ENCODE measurements around the gene MS4A6A. TPM values are rescaled to one million over a fixed set of nuclear protein-coding genes. Genes with fewer than 3 reads are reported as not detected.
"Not testable (repeated sequence)": the region's sequence is repeated elsewhere in the genome, so short reads cannot be mapped to it uniquely, and the experiment has no call there.

Gene MS4A6A
- total RNA-seq, 2 experiments from 2014 or later = not detected

DNA sequence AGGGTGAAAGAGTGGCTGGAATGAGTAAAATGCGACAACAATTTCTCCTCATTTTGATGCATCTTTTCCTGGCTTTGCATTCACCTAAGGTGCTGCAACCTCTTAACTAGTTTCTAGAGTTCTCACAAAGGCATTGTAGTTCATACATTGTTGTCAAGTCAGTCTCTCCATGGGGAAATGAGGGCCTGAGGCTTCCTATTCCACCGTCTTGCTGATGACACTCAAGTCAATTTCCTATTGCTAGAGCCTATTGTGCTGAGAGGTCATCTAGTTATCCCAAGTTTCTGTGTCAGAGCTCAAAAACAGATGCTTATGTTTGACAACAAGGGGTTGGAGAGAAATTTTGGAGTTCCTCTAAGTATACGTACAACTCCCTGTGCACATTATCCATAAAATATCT is 11.6 kb upstream of the MS4A6A start:
- DNase-seq = no peak
- Mint-ChIP-seq H3K4me3 (no peak overlapping the region), H3K27ac (no peak overlapping the region), H3K4me1 (peaks cover 16% of the 10 kb centered on the region), H3K27me3 (peaks cover 25% of the 10 kb centered on the region), H3K36me3 (no peaks in the 10 kb centered on the region), H3K9me3 (peaks cover 2% of the 10 kb centered on the region)

DNA sequence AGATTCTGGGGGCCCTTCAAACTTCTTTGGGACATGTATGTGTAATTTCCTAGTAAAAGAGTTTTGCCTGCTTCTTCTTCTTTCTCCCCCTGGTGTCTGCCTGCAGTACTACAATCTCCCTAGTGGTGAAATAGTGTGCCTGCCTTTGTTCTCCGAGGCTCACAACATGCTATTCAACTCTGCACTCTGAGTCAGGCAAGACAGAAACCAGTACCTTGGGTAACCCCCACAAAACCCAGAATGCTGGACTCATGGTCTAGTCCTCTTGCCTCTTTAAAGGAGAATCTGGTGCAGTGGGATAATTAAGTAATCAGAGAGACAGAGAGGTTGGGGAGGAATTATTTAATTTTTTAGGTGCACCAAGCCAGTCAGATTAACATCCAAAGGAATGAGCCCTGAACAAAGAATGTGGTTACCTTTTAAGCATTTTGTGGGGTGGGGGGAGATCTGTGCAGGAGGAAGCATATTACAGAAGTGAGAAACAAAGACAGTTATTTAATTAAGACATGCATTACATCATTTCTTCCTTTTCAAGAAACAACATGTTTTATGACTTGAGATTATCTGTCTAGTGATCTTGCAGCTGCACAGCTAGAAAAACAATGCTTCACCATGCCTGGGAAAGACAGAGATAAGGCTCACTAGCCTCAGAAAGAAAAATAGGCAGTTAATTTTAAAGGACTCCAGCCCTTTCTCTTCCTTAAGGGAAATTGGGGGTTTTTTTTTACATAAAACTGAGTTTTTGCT is 11.0 kb upstream of the MS4A6A start:
- Mint-ChIP-seq H3K36me3 (no peaks in the 10 kb centered on the region), H3K27me3 (peaks cover 25% of the 10 kb centered on the region)
- peak; percentile 66 for DNase-seq

DNA sequence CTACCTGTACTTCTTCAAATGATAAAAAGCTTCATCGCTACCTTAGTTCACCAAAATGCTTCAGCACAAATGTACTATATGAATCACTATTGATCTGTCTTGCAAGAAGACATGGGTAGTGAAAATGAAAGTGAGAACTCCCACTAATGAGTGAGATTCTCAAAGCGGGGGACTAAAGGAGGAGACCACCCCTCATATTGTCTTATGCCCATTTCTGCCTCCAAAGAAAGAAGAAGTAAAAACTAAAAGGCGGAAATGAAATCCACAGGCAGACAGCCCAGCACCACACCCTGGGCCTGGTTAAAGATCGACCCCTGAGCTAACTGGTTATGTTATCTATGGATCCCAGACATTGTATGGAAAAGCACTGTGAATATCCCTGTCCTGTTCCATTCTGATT is 9.7 kb upstream of the MS4A6A start:
- Mint-ChIP-seq H3K4me1 (peaks cover 18% of the 10 kb centered on the region), H3K27me3 (peaks cover 15% of the 10 kb centered on the region)
- not testable (repeated sequence) for H3K4me3 Mint-ChIP-seq, DNase-seq, H3K9me3 Mint-ChIP-seq, H3K36me3 Mint-ChIP-seq, H3K27ac Mint-ChIP-seq

More for the DNA sequence above, 11.0 kb upstream of the MS4A6A start:
- H3K4me3 Mint-ChIP-seq = no peak overlapping the region
- peaks cover 16% of the 10 kb centered on the region for H3K4me1 Mint-ChIP-seq
- peaks cover 2% of the 10 kb centered on the region for H3K9me3 Mint-ChIP-seq
- H3K27ac Mint-ChIP-seq = peak overlapping the region; percentile 18

DNA sequence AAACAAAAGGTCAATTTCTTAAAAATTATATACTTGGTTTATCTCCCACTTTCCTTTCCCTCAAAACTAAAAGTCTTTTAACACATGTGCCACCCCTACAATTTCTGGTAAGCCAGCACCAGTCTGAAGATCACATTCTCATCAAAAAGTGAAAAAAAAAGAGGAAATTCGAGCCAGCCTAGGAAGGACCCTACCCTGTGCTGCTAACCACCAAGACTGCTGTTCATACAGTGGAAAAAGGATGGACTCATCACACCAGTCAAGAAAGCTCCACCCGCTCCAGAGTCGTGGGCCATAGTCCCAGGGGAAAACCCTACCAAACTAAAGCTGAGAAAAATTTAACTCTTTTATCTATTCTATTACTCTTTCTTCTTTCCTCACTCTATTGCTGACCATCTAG is 5.6 kb upstream of the MS4A6A start:
- DNase-seq, H3K27ac Mint-ChIP-seq, H3K9me3 Mint-ChIP-seq, H3K36me3 Mint-ChIP-seq, H3K4me3 Mint-ChIP-seq, H3K4me1 Mint-ChIP-seq: not testable (repeated sequence)
- H3K27me3 Mint-ChIP-seq = peaks cover 21% of the 10 kb centered on the region

DNA sequence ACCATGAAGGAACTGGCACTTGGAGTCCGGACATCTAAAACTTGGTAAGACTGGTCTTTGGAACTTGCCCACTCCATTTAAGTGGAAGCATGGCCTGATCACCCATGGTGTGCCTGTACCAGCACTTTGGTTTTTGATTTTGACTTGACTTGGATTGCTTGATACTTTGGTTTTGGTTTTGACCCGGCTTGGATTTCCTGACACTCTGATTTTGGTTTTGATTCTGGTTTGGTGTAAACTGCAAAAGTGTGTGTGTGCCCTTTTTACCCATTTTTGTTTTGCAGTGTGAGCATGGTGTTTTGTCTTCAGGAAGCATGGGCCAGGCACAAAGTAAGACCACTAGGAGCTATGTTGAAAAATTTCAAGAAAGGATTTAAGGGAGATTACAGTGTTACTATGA is 3.2 kb upstream of the MS4A6A start:
- not testable (repeated sequence) for H3K27ac Mint-ChIP-seq, DNase-seq, H3K36me3 Mint-ChIP-seq, H3K9me3 Mint-ChIP-seq, H3K4me3 Mint-ChIP-seq
- H3K27me3 Mint-ChIP-seq = peaks cover 31% of the 10 kb centered on the region
- H3K4me1 Mint-ChIP-seq = peaks cover 14% of the 10 kb centered on the region

DNA sequence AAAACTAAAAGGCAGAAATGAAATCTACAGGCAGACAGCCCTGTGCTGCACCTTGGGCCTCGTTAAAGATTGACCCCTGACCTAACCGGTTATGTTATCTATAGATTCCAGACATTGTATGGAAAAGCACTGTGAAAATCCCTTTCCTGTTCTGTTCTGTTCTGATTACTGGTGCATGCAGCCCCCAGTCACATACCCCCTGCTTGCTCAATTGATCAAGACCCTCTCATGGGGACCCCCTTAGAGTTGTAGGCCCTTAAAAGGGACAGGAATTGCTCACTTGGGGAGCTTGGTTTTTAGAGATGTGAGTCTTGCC is 2.6 kb upstream of the MS4A6A start:
- DNase-seq, H3K27ac Mint-ChIP-seq, H3K4me3 Mint-ChIP-seq, H3K9me3 Mint-ChIP-seq, H3K36me3 Mint-ChIP-seq: not testable (repeated sequence)
- Mint-ChIP-seq H3K4me1 (peaks cover 14% of the 10 kb centered on the region), H3K27me3 (peaks cover 37% of the 10 kb centered on the region)

DNA sequence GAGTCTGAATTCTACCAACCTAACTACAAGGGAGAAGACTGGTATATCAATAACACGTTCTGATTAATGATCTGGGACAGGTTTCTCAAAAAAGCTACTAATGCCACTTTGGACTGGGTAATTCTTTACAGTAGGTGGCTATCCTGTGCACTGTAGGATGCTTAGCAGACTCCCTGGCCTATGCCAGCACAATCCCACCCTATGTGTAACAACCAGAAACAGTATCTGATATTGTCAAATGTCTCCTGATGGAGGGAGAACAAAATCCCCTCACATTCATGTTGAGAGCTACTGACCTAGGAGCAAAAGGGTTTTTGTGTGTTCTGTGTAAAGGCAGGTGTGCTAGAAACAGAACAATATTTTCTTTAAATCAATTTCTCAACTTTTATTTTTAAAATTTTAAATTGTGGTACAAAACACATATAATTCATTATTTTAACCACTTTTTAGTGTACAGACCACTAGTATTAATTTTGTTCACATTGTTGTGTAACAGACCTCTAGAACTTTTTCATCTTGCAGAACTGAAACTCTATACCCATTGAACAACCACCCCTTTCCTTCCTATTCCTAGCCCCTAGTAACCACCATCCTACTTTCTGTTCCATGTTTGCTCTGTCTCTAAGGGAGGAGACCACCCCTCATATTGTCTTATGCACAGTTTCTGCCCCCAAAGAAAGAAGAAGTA is 2.1 kb upstream of the MS4A6A start:
- H3K27ac Mint-ChIP-seq = no peak overlapping the region
- H3K36me3 Mint-ChIP-seq = peaks cover 2% of the 10 kb centered on the region
- H3K4me1 Mint-ChIP-seq = peaks cover 14% of the 10 kb centered on the region
- peaks cover 42% of the 10 kb centered on the region for H3K27me3 Mint-ChIP-seq
- H3K9me3 Mint-ChIP-seq = peaks cover 5% of the 10 kb centered on the region
- no peak for DNase-seq
- no peak overlapping the region for H3K4me3 Mint-ChIP-seq

DNA sequence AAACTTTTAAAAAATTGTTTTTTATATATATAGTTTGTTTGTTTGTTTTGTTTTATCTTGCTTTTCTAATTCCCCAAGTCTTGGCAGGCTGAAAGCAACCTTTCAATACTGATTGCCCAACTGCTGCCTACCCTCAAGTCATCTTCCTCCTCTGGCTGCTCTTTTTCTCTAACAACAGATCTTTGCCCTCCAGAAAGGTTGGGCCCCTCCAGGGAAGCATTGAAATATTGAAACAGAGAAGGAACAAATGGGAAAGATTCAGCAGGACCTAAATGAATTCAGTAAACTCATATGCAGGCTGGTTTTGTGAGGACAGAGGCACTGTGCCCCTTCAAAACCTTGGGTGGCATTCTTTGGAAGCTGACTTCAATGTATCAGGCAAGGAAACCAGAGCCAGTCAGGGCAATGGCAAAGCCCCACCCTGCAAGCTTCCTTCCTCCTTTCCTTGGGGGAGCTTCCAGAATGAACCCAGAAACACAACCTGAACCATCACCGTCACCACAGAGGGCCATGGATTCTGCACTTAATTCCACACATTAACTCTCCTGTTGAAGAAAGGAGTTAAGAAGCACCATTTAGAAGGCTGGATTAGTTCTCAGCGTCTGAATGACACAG is 815 bp upstream of the MS4A6A start:
- peaks cover 2% of the 10 kb centered on the region for H3K36me3 Mint-ChIP-seq
- no peak overlapping the region for H3K27ac Mint-ChIP-seq
- peaks cover 14% of the 10 kb centered on the region for H3K4me1 Mint-ChIP-seq
- H3K4me3 Mint-ChIP-seq = no peak overlapping the region
- H3K9me3 Mint-ChIP-seq = peaks cover 5% of the 10 kb centered on the region
- DNase-seq = no peak
- peaks cover 51% of the 10 kb centered on the region for H3K27me3 Mint-ChIP-seq

DNA sequence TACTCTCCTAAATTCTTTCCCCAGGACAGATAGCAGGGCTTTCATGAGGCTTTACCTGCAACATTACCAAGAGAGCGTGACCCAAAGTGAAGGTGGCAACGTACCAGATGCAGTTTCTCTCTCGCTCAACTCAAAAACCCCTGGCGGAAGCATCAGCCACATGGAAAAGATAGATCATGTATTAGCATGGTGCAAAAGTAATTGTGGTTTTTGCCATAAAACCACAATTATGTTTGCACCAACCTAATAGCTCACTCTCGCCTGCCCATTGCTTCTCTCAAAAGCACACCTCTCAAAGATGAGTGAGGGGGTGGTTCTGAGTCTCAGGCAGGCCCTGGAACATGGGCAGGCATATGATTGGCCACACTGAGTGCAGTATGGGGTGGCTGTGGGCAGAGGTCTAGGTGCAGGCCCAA is 7.0 kb downstream of the MS4A6A start:
- peak; percentile 52 for DNase-seq
- no peak overlapping the region for H3K4me3 Mint-ChIP-seq
- peaks cover 22% of the 10 kb centered on the region for H3K4me1 Mint-ChIP-seq

DNA sequence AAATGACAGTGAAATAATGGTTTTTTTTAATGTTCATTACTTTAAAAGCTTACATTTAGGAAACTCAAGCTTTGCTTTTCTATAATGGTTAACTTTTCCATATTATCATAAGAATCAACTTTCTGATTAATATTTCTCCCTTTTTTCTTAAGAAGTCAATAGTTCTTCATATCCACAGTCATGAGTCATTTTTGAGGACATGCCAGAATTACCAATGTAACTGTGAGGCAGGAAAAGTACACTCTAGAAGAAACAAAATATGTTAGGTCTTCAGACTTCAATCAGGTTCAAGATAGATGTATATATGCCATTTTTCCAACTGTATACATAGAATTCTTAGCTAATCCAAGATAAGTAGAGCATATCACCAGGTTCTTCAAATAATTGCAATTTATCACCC is 10.9 kb downstream of the MS4A6A start:
- H3K27me3 Mint-ChIP-seq = peaks cover 53% of the 10 kb centered on the region
- H3K36me3 Mint-ChIP-seq = peaks cover 2% of the 10 kb centered on the region
- DNase-seq = no peak
- H3K4me3 Mint-ChIP-seq = no peak overlapping the region
- peaks cover 22% of the 10 kb centered on the region for H3K4me1 Mint-ChIP-seq
- H3K27ac Mint-ChIP-seq = no peak overlapping the region
- peaks cover 15% of the 10 kb centered on the region for H3K9me3 Mint-ChIP-seq

More for the DNA sequence above, 7.0 kb downstream of the MS4A6A start:
- Mint-ChIP-seq H3K27me3 (peaks cover 69% of the 10 kb centered on the region), H3K36me3 (peaks cover 2% of the 10 kb centered on the region), H3K9me3 (peaks cover 3% of the 10 kb centered on the region), H3K27ac (peak overlapping the region; percentile 62)

DNA sequence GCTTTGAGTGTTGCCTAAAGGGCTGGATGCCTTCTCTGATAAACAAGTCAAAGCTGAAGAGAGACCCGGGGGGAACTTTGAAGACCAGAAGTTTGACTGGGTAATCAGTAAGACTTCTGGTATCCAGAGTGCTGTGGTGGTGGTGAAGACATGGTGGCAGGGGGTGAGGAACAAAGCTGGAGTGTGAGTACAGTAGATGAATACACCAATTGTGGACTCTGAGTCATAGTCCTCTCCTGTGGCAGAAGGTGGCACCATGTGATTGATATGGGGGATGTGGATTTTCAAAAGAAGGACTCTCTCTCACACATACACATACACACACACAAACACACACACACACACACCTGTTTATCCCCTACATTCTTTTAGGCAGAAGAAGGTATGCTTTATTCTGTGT is 12.3 kb downstream of the MS4A6A start:
- H3K4me1 Mint-ChIP-seq = peaks cover 15% of the 10 kb centered on the region
- peaks cover 66% of the 10 kb centered on the region for H3K27me3 Mint-ChIP-seq
- H3K36me3 Mint-ChIP-seq = peaks cover 2% of the 10 kb centered on the region
- no peak overlapping the region for H3K27ac Mint-ChIP-seq
- no peak overlapping the region for H3K4me3 Mint-ChIP-seq
- H3K9me3 Mint-ChIP-seq = peaks cover 19% of the 10 kb centered on the region
- DNase-seq = no peak

DNA sequence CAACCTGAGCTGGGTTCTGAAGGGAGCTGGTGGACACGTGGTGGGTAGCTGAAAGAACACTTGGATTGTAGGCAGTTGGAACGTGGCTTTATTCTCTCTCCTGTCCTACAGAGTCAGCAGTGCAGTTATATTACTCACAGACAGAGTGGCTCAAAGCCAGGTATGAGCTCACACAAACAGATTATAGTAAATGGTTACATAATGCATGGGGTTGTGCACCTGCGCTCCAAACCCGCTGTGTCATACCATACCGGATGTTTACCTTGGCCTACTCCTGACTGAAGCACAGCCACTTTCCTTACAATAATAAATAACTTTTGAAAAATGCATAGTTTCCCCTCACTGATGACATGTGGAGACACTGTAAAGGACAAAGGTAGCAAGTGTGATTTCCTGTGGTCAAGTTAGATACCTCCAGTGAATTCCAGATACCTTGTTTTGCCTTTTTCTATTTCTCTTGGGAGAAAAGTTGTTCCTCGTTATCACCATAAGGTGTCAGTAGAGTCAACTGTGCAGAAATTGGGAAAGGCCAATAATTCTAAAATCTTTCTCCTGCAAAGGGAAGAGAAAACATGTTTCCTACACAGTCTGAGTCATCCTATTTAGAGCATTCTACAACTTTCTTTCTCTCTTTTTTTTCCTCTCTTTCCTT is 13.5 kb downstream of the MS4A6A start:
- Mint-ChIP-seq H3K36me3 (no peaks in the 10 kb centered on the region), H3K27ac (no peak overlapping the region), H3K4me1 (peaks cover 15% of the 10 kb centered on the region), H3K9me3 (peaks cover 19% of the 10 kb centered on the region), H3K4me3 (no peak overlapping the region), H3K27me3 (peaks cover 62% of the 10 kb centered on the region)
- DNase-seq = peak; percentile 18

DNA sequence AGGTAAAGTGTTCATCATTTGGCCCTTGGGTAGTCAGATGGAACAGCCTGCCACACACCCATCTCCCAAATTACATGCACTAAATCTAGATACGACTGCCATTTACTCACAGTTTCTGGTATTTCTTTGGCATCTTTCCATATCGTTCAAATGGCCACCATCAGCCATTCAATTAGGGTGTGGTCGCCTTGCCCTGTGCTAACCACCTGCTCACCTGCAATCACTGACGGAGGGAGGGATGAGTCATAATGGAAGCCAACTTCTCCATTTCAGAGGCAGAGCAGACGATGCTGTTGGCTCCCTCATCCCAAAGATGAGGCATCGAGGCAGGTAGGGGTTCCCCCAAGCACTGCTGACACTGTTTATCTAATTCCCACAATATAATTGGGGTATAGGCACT is 14.6 kb downstream of the MS4A6A start:
- DNase-seq = no peak
- Mint-ChIP-seq H3K9me3 (peaks cover 19% of the 10 kb centered on the region), H3K4me3 (no peak overlapping the region), H3K27me3 (peaks cover 52% of the 10 kb centered on the region), H3K36me3 (no peaks in the 10 kb centered on the region), H3K4me1 (peaks cover 9% of the 10 kb centered on the region), H3K27ac (no peak overlapping the region)

DNA sequence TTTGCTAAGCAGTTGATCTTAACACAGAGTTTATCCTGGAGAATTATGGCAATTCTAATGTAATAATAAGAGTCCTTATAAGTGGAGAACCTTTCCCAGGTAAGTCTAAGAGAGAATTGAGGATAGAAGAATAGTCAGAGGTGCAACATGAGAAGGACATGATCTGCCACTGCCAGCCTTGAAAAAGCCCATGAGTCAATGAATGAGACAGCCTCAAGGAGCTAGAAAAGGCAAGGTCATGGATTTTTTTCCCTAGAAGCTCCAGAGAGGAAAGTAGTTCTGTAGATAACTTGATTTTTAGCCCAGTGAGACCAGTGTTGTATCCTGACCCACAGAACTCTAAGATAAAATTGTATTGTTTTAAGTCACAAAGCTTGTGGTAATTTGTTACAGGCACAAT is 16.9 kb downstream of the MS4A6A start:
- peaks cover 9% of the 10 kb centered on the region for H3K4me1 Mint-ChIP-seq
- H3K4me3 Mint-ChIP-seq = no peak overlapping the region
- DNase-seq = no peak
- H3K9me3 Mint-ChIP-seq = peaks cover 19% of the 10 kb centered on the region
- H3K36me3 Mint-ChIP-seq = no peaks in the 10 kb centered on the region
- no peak overlapping the region for H3K27ac Mint-ChIP-seq
- peaks cover 33% of the 10 kb centered on the region for H3K27me3 Mint-ChIP-seq

DNA sequence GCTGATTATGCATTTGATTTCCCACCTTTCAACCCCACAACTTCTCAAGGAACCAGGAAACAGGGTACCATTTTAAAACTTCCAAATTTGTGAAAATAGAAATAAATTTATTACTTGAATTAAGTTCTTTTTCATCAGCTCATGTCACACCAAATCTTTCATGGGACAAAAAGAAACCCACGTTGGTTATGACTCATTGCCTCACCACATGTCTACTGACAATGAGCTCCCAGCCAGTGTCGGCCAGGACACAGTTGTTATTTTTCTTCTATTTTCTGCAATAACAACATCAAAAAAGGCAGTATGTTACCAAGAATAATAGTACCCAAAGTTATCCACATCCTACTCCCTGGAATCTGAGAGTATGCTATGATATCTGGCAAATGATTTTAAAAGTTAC is 17.3 kb downstream of the MS4A6A start:
- DNase-seq = peak; percentile 6
- no peak overlapping the region for H3K27ac Mint-ChIP-seq
- no peak overlapping the region for H3K4me3 Mint-ChIP-seq
- H3K4me1 Mint-ChIP-seq = peaks cover 9% of the 10 kb centered on the region
- H3K27me3 Mint-ChIP-seq = peaks cover 30% of the 10 kb centered on the region
- peaks cover 18% of the 10 kb centered on the region for H3K9me3 Mint-ChIP-seq
- no peaks in the 10 kb centered on the region for H3K36me3 Mint-ChIP-seq
